ENCODE results near the gene RAB4A. TPM values are rescaled to one million over a fixed set of nuclear protein-coding genes. Genes with fewer than 3 reads are reported as not detected.

RAB4A gene
- total RNA-seq, 2 donors from 2014 or later: 12.5 to 69.0 TPM

GRCh38 chr1:229238674-229239415 lies 32.1 kb upstream of the RAB4A start:
- peak in 1 of 4 donors; percentile 39 for DNase-seq
- Histone ChIP-seq H3K4me1 (peaks cover 4% of the 10 kb centered on the region), H3K9me3 (no peaks in the 10 kb centered on the region), H3K36me3 (replicated peaks in 1 of 2; ENCODE audit: insufficient read depth in 1 of 2, low read depth in 2 of 2) (no peaks in the 10 kb centered on the region), H3K4me3 (no peak overlapping the region), H3K27me3 (no peaks in the 10 kb centered on the region), H3K27ac (no peak overlapping the region)
- 55 to 62% methylated on average over 4 to 6 of the region's 6 CpGs for WGBS, 2 donors
- no peak for ATAC-seq
- intact Hi-C loops (cut with DNase I): loop anchor here (10.0 kb wide), 1 partner anchor 554 kb away; no protein-coding TSS in a partner anchor
- TF ChIP-seq POLR2A (IDR thresholded peaks at IDR 0.05): no peak
- no peak for TF ChIP-seq CTCF (IDR thresholded peaks at IDR 0.05)

GRCh38 chr1:229240532-229240931 lies 30.4 kb upstream of the RAB4A start:
- Histone ChIP-seq H3K36me3 (replicated peaks in 1 of 2; ENCODE audit: insufficient read depth in 1 of 2, low read depth in 2 of 2) (no peaks in the 10 kb centered on the region), H3K27ac (no peak overlapping the region), H3K4me3 (no peak overlapping the region), H3K27me3 (no peaks in the 10 kb centered on the region), H3K4me1 (peaks cover 4% of the 10 kb centered on the region), H3K9me3 (no peaks in the 10 kb centered on the region)
- intact Hi-C loops (cut with DNase I): no loop called here
- no peak for ATAC-seq
- TF ChIP-seq CTCF (IDR thresholded peaks at IDR 0.05) (no peak), POLR2A (IDR thresholded peaks at IDR 0.05) (no peak)
- DNase-seq: no peak
- 77 to 84% methylated on average over 3 of the region's 3 CpGs for WGBS, 2 donors

GRCh38 chr1:229241390-229241789 lies 29.5 kb upstream of the RAB4A start:
- no peaks in the 10 kb centered on the region for H3K27me3 ChIP-seq
- TF ChIP-seq CTCF (IDR thresholded peaks at IDR 0.05): no peak
- TF ChIP-seq POLR2A (IDR thresholded peaks at IDR 0.05): no peak
- peaks cover 4% of the 10 kb centered on the region for H3K4me1 ChIP-seq
- WGBS, 2 donors: 92 to 94% methylated on average over 4 of the region's 4 CpGs
- H3K4me3 ChIP-seq: no peak overlapping the region
- H3K9me3 ChIP-seq: no peaks in the 10 kb centered on the region
- no peak overlapping the region for H3K27ac ChIP-seq
- DNase-seq (no peak), ATAC-seq (no peak)
- no peaks in the 10 kb centered on the region for H3K36me3 ChIP-seq (replicated peaks in 1 of 2; ENCODE audit: insufficient read depth in 1 of 2, low read depth in 2 of 2)
- intact Hi-C loops (cut with DNase I): no loop called here

- TF ChIP-seq CTCF (IDR thresholded peaks at IDR 0.05): no peak
- TF ChIP-seq POLR2A (IDR thresholded peaks at IDR 0.05): no peak
- Histone ChIP-seq H3K27ac (no peak overlapping the region), H3K4me3 (no peak overlapping the region), H3K36me3 (replicated peaks in 1 of 2; ENCODE audit: insufficient read depth in 1 of 2, low read depth in 2 of 2) (no peaks in the 10 kb centered on the region), H3K27me3 (no peaks in the 10 kb centered on the region), H3K4me1 (peaks cover 4% of the 10 kb centered on the region), H3K9me3 (no peaks in the 10 kb centered on the region)
- ATAC-seq: no peak
- intact Hi-C loops (cut with DNase I): no loop called here
- WGBS, 2 donors: 81 to 86% methylated on average over 4 of the region's 4 CpGs
- DNase-seq: no peak
Measured at GRCh38 chr1:229243638-229244037, 27.3 kb upstream of the RAB4A start.

GRCh38 chr1:229244091-229244490 lies 26.8 kb upstream of the RAB4A start:
- intact Hi-C loops (cut with DNase I): no loop called here
- ATAC-seq (no peak), DNase-seq (no peak)
- Histone ChIP-seq H3K27me3 (no peaks in the 10 kb centered on the region), H3K36me3 (replicated peaks in 1 of 2; ENCODE audit: insufficient read depth in 1 of 2, low read depth in 2 of 2) (no peaks in the 10 kb centered on the region), H3K4me3 (no peak overlapping the region), H3K4me1 (peaks cover under 1% of the 10 kb centered on the region), H3K9me3 (no peaks in the 10 kb centered on the region), H3K27ac (no peak overlapping the region)
- TF ChIP-seq CTCF (IDR thresholded peaks at IDR 0.05) (no peak), POLR2A (IDR thresholded peaks at IDR 0.05) (no peak)
- WGBS, 2 donors: 91 to 96% methylated on average over 3 of the region's 3 CpGs

Data from body of pancreas (tissue), 4 donors.